ENCODE data around the gene KCNQ1.

The KCNQ1 gene

DNA sequence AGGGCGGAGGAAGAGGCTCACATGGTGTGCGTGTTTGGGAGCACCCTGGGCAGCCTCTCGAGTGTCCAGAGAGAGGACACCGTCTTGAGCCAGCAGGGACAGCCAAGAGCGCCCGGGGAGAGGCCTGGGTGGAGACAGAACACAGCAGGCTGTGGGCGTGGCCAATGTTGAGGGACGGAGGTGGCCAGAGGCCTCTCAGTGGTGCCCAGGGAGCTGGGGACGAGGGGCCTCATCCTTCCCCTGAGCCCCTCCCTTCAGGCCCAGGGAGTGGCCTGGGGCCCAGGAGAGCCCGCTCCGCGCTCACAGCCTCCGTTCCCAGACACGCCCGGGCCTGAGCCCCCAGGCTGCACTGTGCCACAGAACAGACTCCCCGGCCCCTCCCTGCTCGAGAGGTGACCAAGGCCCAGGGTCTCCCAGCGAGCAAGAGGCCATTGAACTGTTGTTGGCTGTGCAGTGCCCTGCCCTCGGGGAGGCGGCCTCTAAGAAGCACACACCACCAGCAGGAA lies 392.3 kb downstream of the KCNQ1 start:
- DNase-seq, result peak; percentile 55

- no peak for DNase-seq
Observed at GRCh38 chr11:2837651-2838050, 392.8 kb downstream of the KCNQ1 start.

DNA sequence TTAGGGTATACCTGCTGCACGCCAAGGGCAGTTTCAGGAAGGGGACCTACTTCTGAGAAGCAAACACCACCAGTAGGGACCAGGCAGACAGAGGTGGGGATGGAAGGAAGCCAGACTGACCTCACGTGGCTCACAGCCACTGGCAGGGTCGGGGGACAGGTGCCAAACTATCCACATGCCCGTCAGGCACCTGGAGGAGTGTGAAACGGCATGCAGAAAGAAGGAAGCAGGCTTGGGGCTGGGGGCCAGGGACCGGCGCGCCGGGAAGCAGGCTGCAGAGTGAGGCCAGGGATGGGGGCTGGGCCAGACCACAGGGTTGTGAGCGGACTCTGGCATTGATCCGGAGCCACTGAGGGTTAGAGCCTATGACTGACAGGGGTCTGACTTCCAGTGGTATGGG lies 393.3 kb downstream of the KCNQ1 start:
- DNase-seq, result no peak

GRCh38 chr11:2838676-2839294 lies 394.0 kb downstream of the KCNQ1 start:
- DNase-seq, result no peak

DNA sequence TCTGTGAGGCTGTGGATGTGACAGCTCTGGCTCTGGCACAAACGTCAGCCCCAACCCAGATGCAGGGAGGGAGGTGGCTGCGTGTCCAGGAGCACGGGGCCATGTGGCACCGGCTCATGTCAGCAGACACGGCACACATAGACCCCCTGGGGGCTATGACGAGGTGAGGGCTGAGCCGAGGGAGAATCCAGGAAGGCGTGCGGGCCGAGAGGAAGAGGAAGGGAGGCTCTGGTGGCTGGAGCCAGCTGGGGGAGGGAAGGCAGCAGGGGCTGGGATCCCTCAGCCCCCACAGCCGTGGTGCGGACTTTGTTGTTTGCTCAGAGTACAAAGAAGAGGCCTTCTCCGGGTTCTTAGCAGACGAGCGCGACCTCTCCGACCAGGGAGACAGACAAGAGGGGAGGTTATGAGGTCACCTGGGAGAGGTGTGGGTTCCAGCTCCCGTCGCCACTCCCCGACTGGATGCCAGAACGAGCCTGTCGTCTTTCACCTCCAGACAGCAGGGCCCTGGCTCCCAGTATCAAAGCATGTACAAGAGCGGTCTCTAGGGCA lies 394.7 kb downstream of the KCNQ1 start:
- no peak for DNase-seq

DNA sequence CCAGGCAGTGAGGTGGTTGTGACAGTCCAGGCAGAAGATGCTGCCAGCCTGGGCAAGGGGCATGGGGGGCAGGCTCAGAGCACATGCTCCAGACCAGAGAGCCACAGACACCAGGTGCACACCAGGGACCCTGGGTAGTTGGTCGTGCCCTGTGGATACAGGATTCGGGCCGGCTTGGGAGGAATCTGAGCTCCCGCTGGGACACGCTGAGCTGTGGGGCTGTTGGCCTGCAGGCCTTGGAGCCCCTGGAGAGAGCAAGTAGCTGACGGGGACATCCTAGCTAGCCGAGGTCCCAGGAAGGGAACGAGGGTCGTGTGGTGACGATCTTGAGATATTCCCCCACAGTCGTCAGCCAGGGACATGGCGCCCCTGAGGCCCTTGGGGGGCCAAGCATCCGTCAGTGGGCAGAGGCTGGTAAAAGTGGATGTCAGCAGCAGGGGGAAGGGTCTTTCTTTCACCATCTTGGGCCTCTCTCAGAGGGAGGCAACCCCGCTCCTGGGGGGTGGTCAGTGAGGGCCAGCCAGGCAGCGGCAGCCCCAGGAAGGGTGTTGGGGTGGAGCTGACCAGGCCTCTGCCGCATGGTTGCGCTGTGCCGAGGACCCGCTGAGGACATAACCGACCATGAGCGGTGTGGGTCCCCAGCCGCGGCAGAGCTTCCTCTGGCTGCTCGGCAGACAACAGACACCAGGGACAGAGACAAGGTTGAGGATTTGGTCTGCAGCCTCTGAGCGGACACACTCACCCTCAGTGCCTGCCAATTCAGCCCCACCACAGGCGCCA lies 396.8 kb downstream of the KCNQ1 start:
- DNase-seq, result no peak

- no peak for DNase-seq
Observed at GRCh38 chr11:2842876-2843275, 398.1 kb downstream of the KCNQ1 start.

- no peak for DNase-seq
Observed at GRCh38 chr11:2843551-2843950, 398.7 kb downstream of the KCNQ1 start.

DNA sequence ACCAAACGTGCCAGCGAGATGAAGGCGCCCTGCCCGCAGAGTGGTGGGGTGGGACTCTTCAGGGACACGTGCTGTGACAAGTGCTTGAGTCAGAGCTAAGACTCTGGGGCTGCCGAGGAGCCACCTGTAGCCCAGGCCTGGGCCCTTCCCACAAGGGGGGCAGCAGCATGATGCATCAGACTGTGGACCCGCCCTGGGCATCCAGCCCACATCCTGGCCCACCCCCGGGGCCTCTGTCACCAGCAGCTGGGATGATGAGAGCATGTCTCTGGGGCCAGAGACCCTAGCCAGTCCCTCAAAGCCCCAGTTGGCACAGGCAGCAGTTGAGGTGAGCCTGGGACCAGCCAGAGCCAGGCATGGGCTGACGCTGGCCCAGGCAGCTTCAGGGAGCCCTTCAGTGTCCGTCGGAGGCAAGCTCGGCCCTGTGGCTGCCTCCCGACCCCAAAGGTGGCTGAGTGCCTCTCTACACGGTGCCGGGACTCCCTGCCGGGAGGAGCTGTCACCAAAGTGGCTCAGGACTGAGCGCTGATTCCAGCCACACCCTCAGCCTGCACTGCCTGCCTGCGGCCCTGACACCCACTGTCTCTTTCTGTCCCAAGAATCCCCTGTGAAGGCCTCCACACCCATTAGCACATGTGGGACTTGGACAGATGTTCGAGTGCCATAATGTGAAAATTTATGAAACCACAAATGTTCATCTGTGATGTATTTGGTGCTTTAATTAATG lies 399.5 kb downstream of the KCNQ1 start:
- DNase-seq, result no peak

GRCh38 chr11:2844996-2845395 lies 400.2 kb downstream of the KCNQ1 start:
- DNase-seq, result no peak

DNA sequence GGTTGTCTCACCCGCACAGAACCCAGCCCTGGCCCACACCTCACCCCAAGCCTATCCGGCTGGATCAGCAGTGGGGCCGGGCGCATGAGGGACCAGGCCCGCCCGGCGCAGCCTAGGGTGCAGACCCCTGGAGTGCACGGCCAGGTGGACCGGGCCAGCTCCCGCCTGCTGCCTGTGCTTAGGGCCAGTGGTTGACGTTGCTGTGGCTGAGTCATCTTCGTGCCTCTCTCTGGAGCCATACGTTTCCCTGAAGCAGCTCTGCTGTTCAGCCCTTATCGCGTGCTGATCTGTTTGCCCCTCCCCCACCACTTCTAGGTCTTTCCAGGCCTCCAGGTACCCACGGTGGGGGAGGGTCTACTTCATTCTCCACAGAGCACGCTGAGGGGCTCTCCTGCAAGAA lies 401.2 kb downstream of the KCNQ1 start:
- DNase-seq, result no peak

GRCh38 chr11:2846470-2846869 lies 401.7 kb downstream of the KCNQ1 start:
- DNase-seq, result no peak

DNA sequence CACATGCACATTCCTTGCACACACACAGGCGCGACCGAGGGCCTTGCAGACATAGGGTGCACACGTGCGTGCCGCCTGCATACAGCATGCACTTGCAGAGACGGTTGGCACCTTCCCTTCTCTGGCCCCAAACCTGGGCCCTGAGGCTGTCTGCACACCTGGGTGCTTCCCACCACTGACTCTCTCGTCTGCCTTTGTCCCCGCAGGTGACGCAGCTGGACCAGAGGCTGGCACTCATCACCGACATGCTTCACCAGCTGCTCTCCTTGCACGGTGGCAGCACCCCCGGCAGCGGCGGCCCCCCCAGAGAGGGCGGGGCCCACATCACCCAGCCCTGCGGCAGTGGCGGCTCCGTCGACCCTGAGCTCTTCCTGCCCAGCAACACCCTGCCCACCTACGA lies 402.8 kb downstream of the KCNQ1 start:
- no peak for DNase-seq

DNA sequence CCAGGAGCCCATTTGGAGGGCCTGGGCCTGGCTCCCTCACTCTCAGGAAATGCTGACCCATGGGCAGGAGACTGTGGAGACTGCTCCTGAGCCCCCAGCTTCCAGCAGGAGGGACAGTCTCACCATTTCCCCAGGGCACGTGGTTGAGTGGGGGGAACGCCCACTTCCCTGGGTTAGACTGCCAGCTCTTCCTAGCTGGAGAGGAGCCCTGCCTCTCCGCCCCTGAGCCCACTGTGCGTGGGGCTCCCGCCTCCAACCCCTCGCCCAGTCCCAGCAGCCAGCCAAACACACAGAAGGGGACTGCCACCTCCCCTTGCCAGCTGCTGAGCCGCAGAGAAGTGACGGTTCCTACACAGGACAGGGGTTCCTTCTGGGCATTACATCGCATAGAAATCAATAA lies 403.7 kb downstream of the KCNQ1 start:
- DNase-seq, result no peak

- no peak for DNase-seq
Observed at GRCh38 chr11:2849994-2850770, 405.4 kb downstream of the KCNQ1 start.

- DNase-seq, result no peak
Observed at GRCh38 chr11:2853401-2853800, 408.6 kb downstream of the KCNQ1 start.

GRCh38 chr11:2853997-2854560 lies 409.3 kb downstream of the KCNQ1 start:
- no peak for DNase-seq

- no peak for DNase-seq
Observed at GRCh38 chr11:2855162-2855561, 410.4 kb downstream of the KCNQ1 start.

GRCh38 chr11:2857276-2857675 lies 412.5 kb downstream of the KCNQ1 start:
- no peak for DNase-seq

DNA sequence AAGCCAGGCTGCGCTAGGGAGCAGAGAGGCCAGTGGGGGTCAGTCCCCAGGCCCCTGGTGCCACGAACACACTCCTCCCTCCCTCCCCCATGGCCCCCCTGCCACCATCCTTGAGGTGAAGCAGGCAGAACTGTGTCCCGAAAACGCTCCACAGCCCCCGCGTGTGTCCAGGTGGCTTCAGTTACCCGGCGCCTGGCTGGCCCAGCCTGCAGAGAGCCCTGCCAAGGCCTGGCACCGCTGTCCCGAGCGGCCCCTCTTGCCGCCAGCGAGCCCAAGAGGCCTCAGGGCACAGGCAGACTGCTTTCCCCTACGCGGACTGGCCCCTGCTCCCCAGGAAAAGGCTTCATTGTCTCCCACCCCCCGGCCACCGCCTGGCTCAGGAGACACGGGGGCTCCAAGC lies 413.1 kb downstream of the KCNQ1 start:
- DNase-seq, result no peak

DNA sequence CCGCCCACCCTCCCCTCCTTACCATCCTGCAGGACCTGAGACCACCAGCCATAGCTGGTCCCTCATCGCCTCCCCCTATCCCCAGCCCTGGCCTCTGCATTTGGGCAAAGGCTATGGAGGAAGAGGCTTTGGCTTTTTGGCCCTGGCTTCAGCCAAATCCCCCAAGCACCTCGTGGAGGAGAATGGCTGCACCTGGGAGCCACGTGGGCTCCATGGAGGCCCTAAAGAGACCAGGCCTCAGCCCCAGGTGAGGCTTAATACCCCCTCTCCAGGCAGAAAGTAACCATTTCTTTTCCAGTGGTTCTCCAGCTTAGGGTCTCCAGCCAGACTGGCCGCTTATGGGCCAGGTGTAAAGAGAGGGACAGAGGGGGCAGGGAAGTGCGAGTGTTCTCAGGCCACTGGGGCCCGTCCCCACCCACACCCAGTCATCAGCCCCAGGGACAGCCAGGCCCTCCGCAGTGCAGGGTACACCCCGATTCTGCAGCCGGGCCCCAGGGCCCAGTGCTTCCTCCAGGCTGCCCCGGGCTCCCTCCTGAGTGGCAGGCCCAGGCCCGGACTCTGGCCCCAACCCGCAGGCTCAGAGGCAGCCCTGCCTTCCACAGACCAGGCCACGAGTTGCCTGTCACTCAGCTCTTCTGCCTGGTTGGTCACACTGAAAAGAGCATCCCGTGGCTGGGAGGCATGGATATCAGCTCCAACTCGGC lies 414.3 kb downstream of the KCNQ1 start:
- DNase-seq, result no peak

GRCh38 chr11:2859699-2860037 lies 414.9 kb downstream of the KCNQ1 start:
- no peak for DNase-seq
